DOHH2 (cell line): ENCODE measurements around the gene FGG.

Experiments used
- EZH2phosphoT487 ChIP-seq: fragments of 200-600 bp; sonication (generic); IDR thresholded peaks from 2 replicates; pipeline ENCODE4 v1.6.1; 2017; ENCODE audit warnings: borderline replicate concordance, mild to moderate bottlenecking, antibody characterized with exemption, low read length, moderate library complexity, mixed read lengths
- TF ChIP-seq, protein P1 (sequence below): fragments of 200-600 bp; sonication (generic); IDR thresholded peaks from one replicate; pipeline ENCODE4 v1.5.1; 2014; ENCODE audit warnings: antibody characterized with exemption, mild to moderate bottlenecking, low read depth, low read length; ENCODE audit not compliant: poor library complexity, severe bottlenecking

DNA sequence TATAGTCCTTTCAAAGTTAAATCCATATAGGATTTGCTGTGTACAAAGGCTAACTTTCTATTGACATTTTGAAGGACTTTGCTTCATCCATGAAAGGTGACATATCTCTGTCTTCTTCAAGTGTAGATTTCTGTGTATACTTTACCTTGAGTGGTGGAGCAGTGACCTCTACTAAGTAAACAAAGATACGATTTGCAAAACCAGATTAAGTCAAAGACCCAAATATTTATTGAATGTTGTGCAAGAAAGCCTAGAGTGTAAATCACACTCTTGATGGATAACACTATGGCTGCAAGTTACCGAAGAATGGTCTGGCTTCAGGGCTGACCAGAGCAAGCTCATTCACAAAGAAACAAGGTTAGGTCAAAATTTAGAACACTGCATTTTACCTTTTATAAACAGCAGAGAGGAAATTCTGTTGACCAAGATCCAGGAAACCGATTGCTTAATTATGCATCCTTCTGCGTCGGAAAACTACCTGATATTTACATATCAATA, 5.4 kb upstream of the FGG start:
- TF ChIP-seq, protein P1, sequence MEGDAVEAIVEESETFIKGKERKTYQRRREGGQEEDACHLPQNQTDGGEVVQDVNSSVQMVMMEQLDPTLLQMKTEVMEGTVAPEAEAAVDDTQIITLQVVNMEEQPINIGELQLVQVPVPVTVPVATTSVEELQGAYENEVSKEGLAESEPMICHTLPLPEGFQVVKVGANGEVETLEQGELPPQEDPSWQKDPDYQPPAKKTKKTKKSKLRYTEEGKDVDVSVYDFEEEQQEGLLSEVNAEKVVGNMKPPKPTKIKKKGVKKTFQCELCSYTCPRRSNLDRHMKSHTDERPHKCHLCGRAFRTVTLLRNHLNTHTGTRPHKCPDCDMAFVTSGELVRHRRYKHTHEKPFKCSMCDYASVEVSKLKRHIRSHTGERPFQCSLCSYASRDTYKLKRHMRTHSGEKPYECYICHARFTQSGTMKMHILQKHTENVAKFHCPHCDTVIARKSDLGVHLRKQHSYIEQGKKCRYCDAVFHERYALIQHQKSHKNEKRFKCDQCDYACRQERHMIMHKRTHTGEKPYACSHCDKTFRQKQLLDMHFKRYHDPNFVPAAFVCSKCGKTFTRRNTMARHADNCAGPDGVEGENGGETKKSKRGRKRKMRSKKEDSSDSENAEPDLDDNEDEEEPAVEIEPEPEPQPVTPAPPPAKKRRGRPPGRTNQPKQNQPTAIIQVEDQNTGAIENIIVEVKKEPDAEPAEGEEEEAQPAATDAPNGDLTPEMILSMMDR, result no peak
- TF ChIP-seq EZH2phosphoT487, result no peak
